ENCODE data around the gene GCAT.
A peak's percentile ranks its signal among the peaks of the same experiment; 100 is the strongest.

GRCh38 chr22:37804881-37805809 lies 2.6 kb upstream of the GCAT start:
- peak; percentile 78 for TF ChIP-seq POLR2A (IDR thresholded peaks at IDR 0.05)
- TF ChIP-seq CTCF (IDR thresholded peaks at IDR 0.05): peak in 1 of 4 experiments; percentile 10
